Calu3 (cell line): ENCODE data around the gene ATXN7L2. TPM values are rescaled to one million over a fixed set of nuclear protein-coding genes. Genes with fewer than 3 reads are reported as not detected.

Experiments used
- BruUV-seq: library from RNA; stranded (reverse); fragments of 400-500 nt; replicated peaks from 2 replicates; lab custom pipeline; 2021; lab: Mats Ljungman, UMichigan
- CTCF ChIA-PET: fragments of 300-600 bp; sonication (Branson Sonifier 250); formaldehyde crosslinking; loops from one replicate; lab custom pipeline; 2022; ENCODE audit warnings: antibody characterized with exemption; lab: Charles Lee
- DNase-seq: peaks from one replicate; pipeline ENCODE4 v3.0.0; 2022
- H3K27ac Mint-ChIP-seq: one replicate; pipeline ENCODE4 v1.8.0; 2022; ENCODE audit warnings: mixed read lengths; ENCODE audit not compliant: unreplicated experiment
- H3K27me3 Mint-ChIP-seq: one replicate; pipeline ENCODE4 v1.8.0; 2022; ENCODE audit warnings: mixed read lengths; ENCODE audit not compliant: unreplicated experiment
- H3K36me3 Mint-ChIP-seq: one replicate; pipeline ENCODE4 v1.8.0; 2022; ENCODE audit warnings: mild to moderate bottlenecking, moderate library complexity, mixed read lengths; ENCODE audit not compliant: insufficient read depth, unreplicated experiment
- H3K4me1 Mint-ChIP-seq: one replicate; pipeline ENCODE4 v1.8.0; 2022; ENCODE audit warnings: mild to moderate bottlenecking, low read depth, mixed read lengths; ENCODE audit not compliant: unreplicated experiment
- H3K4me3 Mint-ChIP-seq: one replicate; pipeline ENCODE4 v1.8.0; 2022; ENCODE audit warnings: mild to moderate bottlenecking, low read depth, moderate library complexity, mixed read lengths; ENCODE audit not compliant: unreplicated experiment
- H3K9me3 Mint-ChIP-seq: one replicate; pipeline ENCODE4 v1.8.0; 2022; ENCODE audit warnings: low read depth, mixed read lengths; ENCODE audit not compliant: unreplicated experiment
- CTCF ChIP-seq: fragments of 200-600 bp; IDR thresholded peaks from one replicate; pipeline ENCODE4 v1.8.0; 2022; ENCODE audit warnings: antibody characterized with exemption; ENCODE audit not compliant: unreplicated experiment
- intact Hi-C: fragments of 100-400 bp; cut with micrococcal nuclease; formaldehyde crosslinking; loops from one replicate; pipeline ENCODE4 v1.10.0; 2022; ENCODE audit not compliant: unreplicated experiment
- total RNA-seq: library from RNA; stranded (reverse); gene quantifications from 2 replicates; pipeline ENCODE4 v1.2.3, GENCODE V29; 2022

ATXN7L2 gene
- total RNA-seq, 1 experiment from 2014 or later: 4.3 TPM

GRCh38 chr1:109522026-109522425, 38.3 kb downstream of the ATXN7L2 start:
- no peaks in the 10 kb centered on the region for H3K36me3 Mint-ChIP-seq
- H3K27me3 Mint-ChIP-seq: peaks cover 51% of the 10 kb centered on the region
- intact Hi-C loops: no loop called here
- TF ChIP-seq CTCF: no peak
- peaks cover under 1% of the 10 kb centered on the region for H3K4me1 Mint-ChIP-seq
- DNase-seq: no peak
- H3K4me3 Mint-ChIP-seq: no peak overlapping the region
- H3K9me3 Mint-ChIP-seq: no peaks in the 10 kb centered on the region
- H3K27ac Mint-ChIP-seq: no peak overlapping the region
- no TSS peak for BruUV-seq
- CTCF ChIA-PET: no interaction called here

GRCh38 chr1:109523706-109524105, 40.0 kb downstream of the ATXN7L2 start:
- H3K36me3 Mint-ChIP-seq: no peaks in the 10 kb centered on the region

GRCh38 chr1:109527098-109527811, 43.5 kb downstream of the ATXN7L2 start:
- CTCF ChIA-PET: no interaction called here
- no TSS peak for BruUV-seq
- Mint-ChIP-seq H3K4me3 (no peak overlapping the region), H3K27me3 (peaks cover 81% of the 10 kb centered on the region), H3K36me3 (no peaks in the 10 kb centered on the region), H3K27ac (no peak overlapping the region), H3K4me1 (no peaks in the 10 kb centered on the region), H3K9me3 (no peaks in the 10 kb centered on the region)
- no peak for DNase-seq
- intact Hi-C loops: no loop called here
- TF ChIP-seq CTCF: no peak

More at GRCh38 chr1:109523706-109524105, 40.0 kb downstream of the ATXN7L2 start:
- no peak overlapping the region for H3K27ac Mint-ChIP-seq
- no peaks in the 10 kb centered on the region for H3K4me1 Mint-ChIP-seq
- H3K9me3 Mint-ChIP-seq: no peaks in the 10 kb centered on the region
- BruUV-seq: no TSS peak
- TF ChIP-seq CTCF: no peak
- CTCF ChIA-PET: no interaction called here
- peaks cover 68% of the 10 kb centered on the region for H3K27me3 Mint-ChIP-seq
- no peak for DNase-seq
- intact Hi-C loops: no loop called here
- H3K4me3 Mint-ChIP-seq: no peak overlapping the region

- intact Hi-C loops: no loop called here
- peaks cover 72% of the 10 kb centered on the region for H3K27me3 Mint-ChIP-seq
- no peaks in the 10 kb centered on the region for H3K9me3 Mint-ChIP-seq
- CTCF ChIA-PET: no interaction called here
- BruUV-seq: no TSS peak
- H3K4me3 Mint-ChIP-seq: no peak overlapping the region
- peaks cover 5% of the 10 kb centered on the region for H3K36me3 Mint-ChIP-seq
- no peak for DNase-seq
- H3K27ac Mint-ChIP-seq: no peak overlapping the region
- H3K4me1 Mint-ChIP-seq: peaks cover 6% of the 10 kb centered on the region
- TF ChIP-seq CTCF: no peak
Measured at GRCh38 chr1:109527846-109528695, 44.4 kb downstream of the ATXN7L2 start.
